CD4-positive, alpha-beta T cell (primary cell): ENCODE data around the gene IL1RN. TPM values are rescaled to one million over a fixed set of nuclear protein-coding genes. Genes with fewer than 3 reads are reported as not detected.

ENCODE experiments used
- ATAC-seq: fragments of 200-7000 bp; cut with Tn5 transposase; one replicate; pipeline ENCODE4 v1.10.0; 2022; ENCODE audit warnings: mild to moderate bottlenecking; ENCODE audit not compliant: poor library complexity
- CTCF ChIA-PET: fragments of 350-600 bp; sonication (Branson Sonifier 250); formaldehyde crosslinking; loops from one replicate; lab custom pipeline; 2021; ENCODE audit warnings: antibody characterized with exemption, inconsistent platforms; lab: Charles Lee
- POLR2A ChIA-PET: fragments of 350-600 bp; sonication (Branson Sonifier 250); formaldehyde crosslinking; loops from one replicate; lab custom pipeline; 2021; ENCODE audit warnings: antibody characterized with exemption, inconsistent platforms; lab: Charles Lee
- DNase-seq, 14 experiments: peaks; one replicate each; pipeline ENCODE4 v3.0.0-alpha.2; 2013 to 2020; ENCODE audit warnings: mixed read lengths in 2 of 14
- H3K27ac ChIP-seq, 2 donors: one replicate each; pipeline versions ENCODE4 v1.5.1 to v1.7.0; 2013; ENCODE audit warnings: low read length in 2 of 2, low read depth in 1 of 2, mild to moderate bottlenecking in 1 of 2
- H3K27me3 ChIP-seq, 2 experiments: 1 replicate in 1 of 2; 2 replicates in 1 of 2; pipeline versions ENCODE4 v1.6.1 to v1.7.0; 2013; ENCODE audit warnings: low read length in 2 of 2, control low read depth in 1 of 2, mild to moderate bottlenecking in 1 of 2, moderate library complexity in 1 of 2; ENCODE audit not compliant: insufficient read depth in 2 of 2, control insufficient read depth in 1 of 2
- H3K36me3 ChIP-seq: one replicate; pipeline ENCODE4 v1.6.1; 2013; ENCODE audit warnings: low read length, control low read depth; ENCODE audit not compliant: insufficient read depth
- H3K4me1 ChIP-seq: one replicate; pipeline ENCODE4 v1.6.1; 2013; ENCODE audit warnings: low read length, control low read depth; ENCODE audit not compliant: insufficient read depth
- H3K4me3 ChIP-seq: one replicate; pipeline ENCODE4 v1.5.1; 2013; ENCODE audit warnings: mild to moderate bottlenecking, low read length, moderate library complexity
- H3K9me3 ChIP-seq, 2 experiments: 1 replicate in 1 of 2; 2 replicates in 1 of 2; pipeline versions ENCODE4 v1.6.1 to v1.7.0; 2013; ENCODE audit warnings: low read length in 2 of 2, mild to moderate bottlenecking in 2 of 2, control low read depth in 1 of 2, moderate library complexity in 1 of 2; ENCODE audit not compliant: control insufficient read depth in 1 of 2, insufficient read depth in 1 of 2
- H3K27ac Mint-ChIP-seq: one replicate; pipeline ENCODE4 v1.8.0; 2020; ENCODE audit warnings: mixed read lengths
- H3K27me3 Mint-ChIP-seq: one replicate; pipeline ENCODE4 v1.8.0; 2021; ENCODE audit warnings: mixed read lengths
- H3K36me3 Mint-ChIP-seq: one replicate; pipeline ENCODE4 v1.8.0; 2021; ENCODE audit warnings: low read depth, mixed read lengths
- H3K4me1 Mint-ChIP-seq: one replicate; pipeline ENCODE4 v1.8.0; 2021; ENCODE audit warnings: low read depth, mixed read lengths
- H3K4me3 Mint-ChIP-seq: one replicate; pipeline ENCODE4 v1.8.0; 2020; ENCODE audit warnings: mild to moderate bottlenecking, mixed read lengths
- H3K9me3 Mint-ChIP-seq: one replicate; pipeline ENCODE4 v1.8.0; 2020; ENCODE audit warnings: mixed read lengths
- CTCF ChIP-seq: fragments of 200-600 bp; IDR thresholded peaks from one replicate; pipeline ENCODE4 v1.8.0; 2022; ENCODE audit warnings: antibody characterized with exemption, mild to moderate bottlenecking
- intact Hi-C, 2 experiments: fragments of 100-400 bp; cut with DNase I in 1 of 2; cut with micrococcal nuclease in 1 of 2; formaldehyde crosslinking; loops; one replicate each; pipeline versions ENCODE4 v1.15.1 to v1.9.0; 2023 to 2025; cut with DNase I, micrococcal nuclease
- total RNA-seq, 174 experiments: library from RNA in 2 of 174; stranded (reverse) in 2 of 174; gene quantifications; one replicate each; pipeline ENCODE4 v1.2.3 and lab custom pipeline; 2021 to 2026

Gene IL1RN
- total RNA-seq, 2 experiments from 2014 or later, result 0.31 to 0.58 TPM

DNA sequence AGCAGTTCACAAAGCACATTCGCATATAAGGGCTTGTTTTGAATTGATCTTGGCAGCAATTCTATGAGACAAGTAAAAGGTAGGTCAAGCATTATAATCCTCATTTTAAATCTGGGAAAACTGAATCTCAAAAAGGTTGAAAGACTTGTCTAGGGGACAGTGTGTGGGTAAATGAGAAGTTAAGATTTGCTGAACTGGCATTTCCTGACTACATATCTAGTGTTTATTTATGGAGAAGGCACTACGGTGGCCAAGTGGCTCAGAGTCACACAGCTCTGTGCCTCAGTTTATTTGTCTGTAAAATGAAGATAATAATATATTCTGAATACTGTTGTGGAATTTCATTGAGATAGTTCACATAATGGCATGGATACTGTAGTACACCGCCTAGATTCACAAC, 16.3 kb upstream of the IL1RN start:
- Mint-ChIP-seq H3K4me3 (no peak overlapping the region), H3K27ac (no peak overlapping the region), H3K27me3 (peaks cover 4% of the 10 kb centered on the region), H3K9me3 (no peaks in the 10 kb centered on the region), H3K4me1 (no peaks in the 10 kb centered on the region), H3K36me3 (no peaks in the 10 kb centered on the region)
- no peak for TF ChIP-seq CTCF
- Histone ChIP-seq H3K4me1 (peaks cover 11% of the 10 kb centered on the region), H3K27ac (no peak overlapping the region), H3K9me3 (no peaks in the 10 kb centered on the region), H3K36me3 (no peaks in the 10 kb centered on the region), H3K4me3 (no peak overlapping the region), H3K27me3 (no peaks in the 10 kb centered on the region)
- intact Hi-C loops, result no loop called here
- DNase-seq (no peak), ATAC-seq (no peak)
- POLR2A ChIA-PET, result no interaction called here
- CTCF ChIA-PET, result no interaction called here

- Histone ChIP-seq H3K4me1 (peaks cover 18% of the 10 kb centered on the region), H3K9me3 (no peaks in the 10 kb centered on the region), H3K36me3 (no peaks in the 10 kb centered on the region), H3K27ac (no peak overlapping the region), H3K4me3 (no peak overlapping the region), H3K27me3 (no peaks in the 10 kb centered on the region)
- POLR2A ChIA-PET, result no interaction called here
- Mint-ChIP-seq H3K4me3 (no peak overlapping the region), H3K36me3 (no peaks in the 10 kb centered on the region), H3K27me3 (peaks cover 3% of the 10 kb centered on the region), H3K27ac (no peak overlapping the region), H3K4me1 (no peaks in the 10 kb centered on the region), H3K9me3 (no peaks in the 10 kb centered on the region)
- intact Hi-C loops, result no loop called here
- DNase-seq (peak in 2 of 14 experiments; percentile 61 to 71), ATAC-seq (no peak)
- CTCF ChIA-PET, result no interaction called here
- TF ChIP-seq CTCF, result no peak
These were observed 15.5 kb upstream of the IL1RN start for GRCh38 chr2:113111823-113112287.

- H3K9me3 ChIP-seq, result no peaks in the 10 kb centered on the region
- POLR2A ChIA-PET, result no interaction called here
- no peak overlapping the region for H3K4me3 ChIP-seq
- intact Hi-C loops, result no loop called here
- no peak for ATAC-seq
- H3K27ac ChIP-seq, result no peak overlapping the region
- Mint-ChIP-seq H3K9me3 (no peaks in the 10 kb centered on the region), H3K27me3 (no peaks in the 10 kb centered on the region), H3K36me3 (no peaks in the 10 kb centered on the region), H3K4me3 (no peak overlapping the region), H3K4me1 (no peaks in the 10 kb centered on the region), H3K27ac (no peak overlapping the region)
- H3K27me3 ChIP-seq, result no peaks in the 10 kb centered on the region
- DNase-seq, result no peak
- CTCF ChIA-PET, result no interaction called here
- H3K4me1 ChIP-seq, result peaks cover 21% of the 10 kb centered on the region
- no peak for TF ChIP-seq CTCF
- no peaks in the 10 kb centered on the region for H3K36me3 ChIP-seq
These were observed 15.0 kb upstream of the IL1RN start for GRCh38 chr2:113112441-113112840.
